Stimulated activated CD4-positive, alpha-beta T cell treated with anti-CD3 and anti-CD28 coated beads, Interleukin-4, amount 100 ng/mL, for 48 hours (primary cell): ENCODE data around the gene RAB3GAP2.
"Not testable (repeated sequence)": the region's sequence is repeated elsewhere in the genome, so short reads cannot be mapped to it uniquely, and the experiment has no call there.

Source experiments
- DNase-seq, 2 donors: peaks; one replicate each; pipeline ENCODE4 v3.0.0-alpha.2; 2020; ENCODE audit warnings: low read depth in 2 of 2

The RAB3GAP2 gene

DNA sequence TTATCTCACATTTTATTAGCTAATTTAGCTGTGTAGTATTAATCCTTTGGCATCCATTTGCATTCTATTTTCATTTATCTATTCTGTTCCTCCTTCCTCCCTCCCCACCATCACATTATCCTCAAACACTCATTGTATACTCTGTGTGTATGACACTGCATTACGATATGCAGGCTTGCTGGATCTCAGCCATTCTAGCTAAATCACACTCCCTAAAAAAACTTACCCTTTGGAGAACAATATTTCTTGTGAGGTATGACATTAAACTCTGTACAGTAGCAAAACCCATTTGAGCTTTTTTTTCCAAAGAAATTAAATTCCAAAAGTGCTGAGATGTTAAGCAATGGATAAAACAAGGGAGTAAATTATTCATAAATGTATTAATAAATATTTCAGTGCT is 11.4 kb upstream of the RAB3GAP2 start:
- DNase-seq: no peak

GRCh38 chr1:220281159-220281574 is 8.9 kb upstream of the RAB3GAP2 start:
- no peak for DNase-seq

DNA sequence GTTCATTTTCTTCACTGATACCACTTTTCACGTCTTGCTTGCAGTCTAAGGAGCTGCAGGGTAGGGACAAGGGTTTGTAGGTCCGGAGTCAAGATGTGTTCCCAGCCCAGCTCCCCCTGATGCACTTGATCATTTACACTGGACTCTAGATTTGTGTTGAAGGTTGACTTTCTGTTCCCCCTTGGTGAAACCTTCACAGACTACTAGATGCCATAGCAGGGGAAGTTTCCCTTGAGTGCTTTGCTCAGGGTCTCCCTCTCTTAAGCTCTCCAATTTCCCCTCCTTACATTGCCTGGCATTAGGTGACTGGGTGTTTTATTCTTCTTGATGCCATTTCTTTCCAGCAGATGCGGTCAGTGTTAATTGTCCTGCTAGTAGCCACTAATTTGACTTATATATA is 8.0 kb upstream of the RAB3GAP2 start:
- no peak for DNase-seq

DNA sequence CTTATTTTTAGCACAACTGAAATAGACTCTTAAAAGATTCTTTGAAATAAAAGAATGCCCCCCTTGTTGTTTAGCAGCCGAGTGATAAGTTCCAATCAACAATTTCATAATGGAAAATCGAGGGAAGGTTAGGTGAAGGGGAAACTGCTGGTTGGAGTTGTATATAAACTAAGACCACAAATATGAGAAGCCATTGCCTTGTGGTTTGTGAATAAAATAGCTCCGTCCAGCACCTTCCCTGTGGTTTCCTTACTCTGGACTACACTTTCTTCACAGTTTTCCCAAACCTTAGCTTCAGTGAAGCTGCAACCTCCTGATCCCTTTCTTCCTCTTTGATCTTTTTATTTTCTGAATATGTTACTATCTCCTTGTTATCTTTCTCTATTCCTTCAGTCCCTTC is 6.7 kb upstream of the RAB3GAP2 start:
- no peak for DNase-seq

DNA sequence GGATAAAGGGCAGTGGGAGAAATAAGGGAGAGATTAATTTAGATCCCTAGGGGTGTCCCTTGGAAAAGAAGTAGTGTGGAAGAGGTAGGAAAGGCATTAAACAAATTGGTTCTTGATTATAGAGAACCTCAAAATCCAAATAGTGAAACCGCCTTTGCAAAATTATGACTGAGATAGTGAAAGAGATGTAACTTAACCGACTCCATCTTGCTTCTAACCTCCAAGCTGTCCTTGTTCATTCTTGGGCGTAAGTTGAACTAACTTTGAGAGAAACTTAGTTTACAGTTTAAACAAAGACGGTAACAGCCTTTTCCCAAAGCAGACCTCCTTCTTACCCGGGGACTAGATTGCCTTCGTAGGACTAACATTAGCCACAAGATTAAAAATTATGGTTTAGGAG is 3.2 kb upstream of the RAB3GAP2 start:
- DNase-seq: no peak

DNA sequence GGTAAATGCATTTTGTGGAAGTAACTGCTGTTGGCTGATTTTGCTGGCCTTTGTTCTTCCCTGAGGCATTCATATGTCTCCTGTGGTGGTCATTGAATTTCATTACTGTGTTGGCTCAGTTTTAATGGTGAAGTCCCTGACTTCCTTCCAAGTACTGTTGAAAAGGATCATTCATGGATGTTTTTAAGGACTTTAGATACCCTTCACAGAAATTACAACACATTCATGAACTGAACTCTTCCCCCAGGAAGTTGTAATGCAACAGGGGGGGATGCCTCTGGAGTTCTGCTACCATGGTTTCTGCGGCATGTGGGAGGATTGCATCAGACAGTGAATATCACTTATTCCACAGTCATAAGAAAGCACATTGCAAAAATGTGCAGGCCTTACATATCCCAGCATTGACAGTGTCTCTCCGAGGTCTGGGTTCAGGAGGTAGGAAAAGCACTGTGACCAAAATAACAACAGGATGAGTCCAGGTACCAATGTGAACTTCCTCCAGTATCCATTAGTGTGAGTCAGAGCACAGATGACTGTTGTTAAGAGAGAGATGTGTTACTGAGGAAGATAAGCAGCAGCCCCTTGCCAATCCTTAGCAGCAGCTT is 2.1 kb upstream of the RAB3GAP2 start:
- no peak for DNase-seq

- DNase-seq: no peak
These were observed 513 bp upstream of the RAB3GAP2 start for GRCh38 chr1:220272841-220273090.

- DNase-seq: no peak
These were observed 577 bp downstream of the RAB3GAP2 start for GRCh38 chr1:220271706-220272046.

DNA sequence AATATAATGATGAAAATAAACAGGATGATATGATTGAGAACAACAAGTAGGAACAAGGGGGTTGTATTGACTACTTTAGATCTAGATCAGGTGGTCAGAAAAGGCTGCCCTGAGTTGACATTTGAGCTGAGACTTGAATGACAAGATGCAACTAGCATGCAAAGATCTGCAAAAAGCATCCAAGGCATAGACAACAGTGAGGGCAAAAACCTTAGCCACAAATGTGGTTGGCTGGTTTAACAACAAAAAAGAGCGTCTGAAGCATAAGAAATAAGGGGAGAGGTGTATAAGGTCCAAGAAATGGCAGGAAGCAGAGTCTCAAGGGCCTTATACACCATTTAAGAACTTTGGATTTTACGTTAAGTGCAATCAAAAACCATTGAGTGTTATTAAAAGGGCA is 3.2 kb downstream of the RAB3GAP2 start:
- no peak for DNase-seq

DNA sequence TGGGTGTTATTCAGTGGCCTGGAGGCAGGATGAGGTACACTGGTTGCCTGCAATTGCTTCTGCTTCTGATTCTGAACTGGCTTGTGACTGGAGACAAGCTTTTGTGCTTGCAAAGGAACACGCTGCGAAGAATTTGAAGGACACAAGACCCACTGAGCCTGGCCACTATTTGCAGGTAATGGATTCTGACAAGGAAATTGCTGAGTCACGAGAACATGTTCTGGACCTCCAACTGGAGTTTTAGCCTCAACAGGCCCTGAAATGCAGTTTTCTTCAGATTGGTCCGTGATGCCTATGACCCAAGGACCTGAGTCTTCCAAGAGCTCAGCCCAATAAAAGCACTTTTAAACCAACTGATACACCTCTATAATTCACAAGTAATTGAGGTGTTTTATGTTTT is 4.6 kb downstream of the RAB3GAP2 start:
- no peak for DNase-seq

DNA sequence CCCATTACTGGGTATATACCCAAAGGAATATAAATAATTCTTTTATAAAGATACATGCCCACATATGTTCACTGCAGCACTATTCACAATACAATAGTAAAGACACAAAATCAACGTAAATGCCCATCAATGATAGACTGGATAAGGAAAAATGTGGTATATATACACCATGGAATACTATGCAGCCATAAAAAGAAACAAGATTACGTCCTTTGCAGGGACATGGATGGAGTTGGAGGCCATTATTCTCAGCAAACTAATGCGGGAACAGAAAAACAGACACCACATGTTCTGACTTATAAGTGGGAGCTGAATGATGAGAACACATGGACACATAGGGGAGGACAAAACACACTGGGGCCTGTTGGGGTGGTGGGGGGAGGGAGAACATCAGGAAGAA is 12.0 kb downstream of the RAB3GAP2 start:
- not testable (repeated sequence) for DNase-seq

- DNase-seq: not testable (repeated sequence)
These were observed 12.5 kb downstream of the RAB3GAP2 start for GRCh38 chr1:220259756-220260155.

- DNase-seq: not testable (repeated sequence)
These were observed 16.1 kb downstream of the RAB3GAP2 start for GRCh38 chr1:220256194-220256593.

DNA sequence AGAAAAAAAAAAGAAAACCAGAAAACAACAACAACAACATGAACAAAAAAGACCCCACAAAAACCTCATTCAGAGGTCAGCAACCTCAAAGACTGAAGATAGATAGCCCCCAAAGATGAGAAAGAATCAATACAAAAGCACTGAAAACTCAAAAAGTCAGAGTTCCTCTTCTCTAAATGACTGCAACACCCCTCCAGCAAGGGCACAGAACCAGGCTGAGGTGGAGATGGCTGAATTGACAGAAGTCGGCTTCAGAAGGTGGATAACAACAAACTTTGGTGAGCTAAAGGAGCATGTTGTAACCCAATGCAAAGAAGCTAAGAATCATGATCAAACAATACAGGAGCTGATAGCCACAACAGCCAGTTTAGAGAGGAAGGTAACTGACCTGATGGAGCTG is 17.0 kb downstream of the RAB3GAP2 start:
- no peak for DNase-seq

- DNase-seq: not testable (repeated sequence)
These were observed 19.0 kb downstream of the RAB3GAP2 start for GRCh38 chr1:220253290-220253689.

DNA sequence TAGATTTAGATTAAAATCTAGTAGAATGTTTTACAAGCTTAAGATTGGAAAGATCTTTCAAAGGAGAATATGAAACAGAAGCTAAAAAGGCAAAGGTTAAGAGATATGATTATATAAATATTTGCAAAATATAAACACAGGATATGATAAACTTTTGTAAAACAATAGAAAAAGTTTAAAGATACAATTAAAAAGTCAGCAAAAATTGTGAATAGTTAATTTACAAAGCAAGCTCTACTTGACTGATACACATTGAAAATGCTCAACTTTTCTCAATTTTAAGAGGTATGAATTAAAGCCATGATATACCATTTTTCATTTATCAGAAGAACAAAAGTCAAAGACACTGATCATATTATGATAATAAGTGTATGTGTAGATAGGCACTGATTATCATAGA is 21.0 kb downstream of the RAB3GAP2 start:
- no peak for DNase-seq

DNA sequence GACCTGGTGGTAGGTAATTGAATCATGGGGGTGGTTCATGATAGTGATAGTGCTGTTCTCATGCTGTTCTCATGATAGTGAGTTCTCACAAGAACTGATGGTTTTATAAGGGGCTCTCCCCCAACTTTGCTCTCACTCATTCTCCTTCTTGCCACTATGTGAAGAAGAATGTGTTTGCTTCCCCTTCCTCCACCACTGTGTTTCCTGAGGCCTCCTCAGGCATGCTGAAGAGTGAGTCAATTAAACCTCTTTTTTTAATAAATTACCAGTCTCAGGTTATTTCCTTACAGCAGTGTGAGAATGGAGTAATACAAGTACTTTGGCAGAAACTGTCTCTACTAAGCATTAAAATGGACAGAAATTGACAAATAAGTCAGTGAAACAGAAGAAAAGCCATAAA is 21.6 kb downstream of the RAB3GAP2 start:
- DNase-seq: no peak

DNA sequence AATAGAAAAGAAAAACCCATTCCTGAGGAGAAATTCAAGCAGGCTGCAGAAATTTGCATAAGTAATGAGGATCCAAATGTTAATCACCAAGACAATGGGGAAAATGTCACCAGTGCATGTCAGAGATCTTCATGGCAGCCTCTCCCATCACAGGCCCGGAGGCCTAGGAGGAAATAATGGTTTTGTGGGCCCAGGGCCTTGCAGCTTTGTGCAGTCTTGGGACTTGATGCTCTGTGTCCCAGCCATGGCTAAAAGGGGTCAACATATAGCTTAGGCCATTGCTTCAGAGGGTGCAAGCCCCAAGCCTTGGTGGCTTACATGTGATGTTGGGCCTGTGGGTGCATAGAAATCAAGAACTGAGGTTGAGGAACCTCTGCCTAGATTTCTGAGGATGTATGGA is 22.7 kb downstream of the RAB3GAP2 start:
- no peak for DNase-seq

GRCh38 chr1:220248715-220249265 is 23.5 kb downstream of the RAB3GAP2 start:
- not testable (repeated sequence) for DNase-seq

GRCh38 chr1:220245900-220246299 is 26.4 kb downstream of the RAB3GAP2 start:
- DNase-seq: not testable (repeated sequence)

DNA sequence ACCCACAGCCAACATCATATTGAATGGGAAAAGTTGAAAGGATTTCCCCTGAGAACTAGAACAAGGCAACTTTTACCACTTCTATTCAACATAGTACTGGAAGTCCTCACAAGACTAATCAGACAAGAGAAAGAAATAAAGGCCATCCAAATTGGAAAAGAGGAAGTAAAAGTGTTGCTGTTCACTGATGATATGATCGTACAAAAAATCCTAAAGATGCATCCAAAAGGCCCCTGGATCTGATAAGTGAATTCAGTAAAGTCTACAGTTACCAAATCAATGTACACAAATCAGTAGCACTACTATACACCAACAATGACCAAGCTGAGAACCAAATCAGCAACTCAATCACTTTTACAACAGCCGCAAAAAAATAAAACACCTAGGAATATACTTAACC is 28.3 kb downstream of the RAB3GAP2 start:
- no peak for DNase-seq

DNA sequence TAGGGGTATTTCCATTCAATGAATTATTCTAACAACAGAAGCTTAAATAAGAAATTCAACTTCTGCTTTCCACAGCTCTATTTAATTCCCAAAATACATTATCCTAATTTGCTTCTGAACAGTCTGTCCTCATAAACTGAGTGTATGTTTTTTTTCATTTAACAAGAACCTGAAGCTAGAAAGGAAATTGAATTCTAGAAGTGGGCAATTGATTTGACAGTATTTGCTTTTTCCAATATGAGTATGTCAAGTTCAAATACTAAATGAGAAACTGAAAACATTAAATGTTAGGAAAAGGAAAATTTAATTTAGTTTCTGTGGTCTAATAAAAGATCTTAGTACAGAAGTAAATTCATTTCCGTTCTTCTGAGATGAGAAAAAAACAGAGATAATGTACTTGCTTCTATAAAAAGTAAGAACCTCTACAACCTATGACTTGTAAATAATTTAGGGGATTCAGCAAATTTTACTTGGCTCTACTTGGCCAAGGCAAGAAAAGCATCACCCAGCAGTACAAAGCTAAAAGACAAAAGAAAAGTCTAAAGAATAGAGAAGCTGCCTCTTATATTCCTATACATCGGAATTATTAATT is 31.1 kb downstream of the RAB3GAP2 start:
- DNase-seq: no peak

GRCh38 chr1:220239966-220240365 is 32.3 kb downstream of the RAB3GAP2 start:
- DNase-seq: no peak

DNA sequence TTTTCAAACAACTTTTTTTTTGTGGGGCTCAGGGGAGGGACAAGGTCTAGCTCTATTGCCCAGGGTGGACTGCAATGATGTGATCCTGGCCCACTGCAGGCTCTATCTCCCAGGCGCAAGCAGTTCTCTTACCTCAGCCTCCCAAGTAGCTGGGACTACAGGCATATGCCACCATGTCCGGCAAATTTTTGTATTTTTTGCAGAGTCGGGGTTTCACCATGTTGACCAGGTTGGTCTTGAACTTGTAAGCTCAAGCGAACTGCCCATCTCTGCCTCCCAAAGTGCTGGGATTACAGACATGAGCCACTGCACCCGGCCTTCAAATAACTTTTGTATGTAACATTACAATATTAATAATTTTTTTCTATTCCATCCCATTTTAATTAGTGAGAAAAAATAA is 33.0 kb downstream of the RAB3GAP2 start:
- no peak for DNase-seq
